ENCODE measurements around the gene DLGAP4. TPM values are rescaled to one million over a fixed set of nuclear protein-coding genes. Genes with fewer than 3 reads are reported as not detected.

Gene DLGAP4
- total and polyA plus RNA-seq, 2 of the 8 experiments (the other 6 are each of a cell fraction or from before 2014, with no cell fraction given), result 41.2 to 57.2 TPM

GRCh38 chr20:36399969-36400545 lies 93.9 kb downstream of the DLGAP4 start (continued):
- no peak for TF ChIP-seq ATF2 (IDR thresholded peaks at IDR 0.05; ENCODE audit: low read length)
- no peak for TF ChIP-seq BACH1 (IDR thresholded peaks at IDR 0.05; ENCODE audit: low read length)
- no peak for TF ChIP-seq SRF (IDR thresholded peaks at IDR 0.05; ENCODE audit: low read depth, low read length)
- TF ChIP-seq USF2 (IDR thresholded peaks at IDR 0.05; ENCODE audit: low read length), result no peak

Measured in H1 (cell line).